Left lobe of liver (tissue), 2 donors: Measurements from ENCODE around the gene PPP1R15B. TPM values are rescaled to one million over a fixed set of nuclear protein-coding genes. Genes with fewer than 3 reads are reported as not detected.
A peak's percentile ranks its signal among the peaks of the same experiment; 100 is the strongest.

ENCODE experiments used
- ATAC-seq: fragments of 200-7000 bp; cut with Tn5 transposase; one replicate; pipeline ENCODE4 v1.9.1; 2020; ENCODE audit warnings: mild to moderate bottlenecking, moderate library complexity
- DNase-seq: peaks from one replicate; pipeline ENCODE4 v3.0.0-alpha.2; 2020; ENCODE audit warnings: low spot score
- total RNA-seq: library from RNA; stranded (reverse); gene quantifications from one replicate; pipeline ENCODE4 v1.2.1, GENCODE V29; 2021
- donor health status: DM: no; HTN: no; CAD: no; lungs with moderate emphysema.
- donor health status: DM: no; HTN: yes; CAD: no.

PPP1R15B gene
- total RNA-seq, 1 donor from 2014 or later, result 34.1 TPM

GRCh38 chr1:204368996-204369726 is 42.5 kb downstream of the PPP1R15B start:
- ATAC-seq, result no peak

GRCh38 chr1:204367956-204368355 is 43.7 kb downstream of the PPP1R15B start:
- DNase-seq, result no peak
- no peak for ATAC-seq

More at GRCh38 chr1:204368996-204369726, 42.5 kb downstream of the PPP1R15B start:
- no peak for DNase-seq

GRCh38 chr1:204367193-204367858 is 44.3 kb downstream of the PPP1R15B start:
- DNase-seq, result no peak

GRCh38 chr1:204366759-204367158 is 44.9 kb downstream of the PPP1R15B start:
- peak; percentile 38 for ATAC-seq

More at GRCh38 chr1:204367193-204367858, 44.3 kb downstream of the PPP1R15B start:
- no peak for ATAC-seq

GRCh38 chr1:204363335-204364114 is 48.1 kb downstream of the PPP1R15B start:
- DNase-seq, result peak; percentile 73
- peak; percentile 95 for ATAC-seq

More at GRCh38 chr1:204366759-204367158, 44.9 kb downstream of the PPP1R15B start:
- no peak for DNase-seq

- ATAC-seq (peak; percentile 3), DNase-seq (no peak)
These were observed 48.7 kb downstream of the PPP1R15B start for GRCh38 chr1:204362984-204363334.

GRCh38 chr1:204361781-204362180 is 49.8 kb downstream of the PPP1R15B start:
- ATAC-seq, result no peak
- DNase-seq, result no peak

GRCh38 chr1:204361341-204361771 is 50.3 kb downstream of the PPP1R15B start:
- DNase-seq (no peak), ATAC-seq (no peak)

GRCh38 chr1:204360314-204360713 is 51.3 kb downstream of the PPP1R15B start:
- DNase-seq (no peak), ATAC-seq (no peak)

GRCh38 chr1:204359474-204360255 is 52.0 kb downstream of the PPP1R15B start, which contains the start of gene PLEKHA6:
PLEKHA6 (minus strand) TSS chr1:204359929; CDS start chr1:204273727, 86,202 bp downstream.
- no peak for DNase-seq
- ATAC-seq, result no peak

- DNase-seq, result no peak
- ATAC-seq, result no peak
These were observed 52.5 kb downstream of the PPP1R15B start for GRCh38 chr1:204359131-204359473.

GRCh38 chr1:204358605-204359004 is 53.0 kb downstream of the PPP1R15B start:
- ATAC-seq (no peak), DNase-seq (no peak)

- ATAC-seq (no peak), DNase-seq (no peak)
These were observed 53.8 kb downstream of the PPP1R15B start for GRCh38 chr1:204357551-204358490.

- DNase-seq (no peak), ATAC-seq (no peak)
These were observed 54.6 kb downstream of the PPP1R15B start for GRCh38 chr1:204356997-204357396.

- no peak for ATAC-seq
- DNase-seq, result no peak
These were observed 55.7 kb downstream of the PPP1R15B start for GRCh38 chr1:204355913-204356312.

GRCh38 chr1:204354579-204354978 is 57.0 kb downstream of the PPP1R15B start:
- DNase-seq, result no peak
- ATAC-seq, result no peak
